Endothelial cell of umbilical vein (primary cell): ENCODE results near the gene CNFN. TPM values are rescaled to one million over a fixed set of nuclear protein-coding genes. Genes with fewer than 3 reads are reported as not detected.

Experiments used
- BruUV-seq: library from RNA; stranded (reverse); fragments of 400-500 nt; replicated peaks from 2 replicates; lab custom pipeline; 2021; lab: Mats Ljungman, UMichigan
- CTCF ChIA-PET: fragments of 300-600, 350-600 bp; sonication (Branson Sonifier 250); formaldehyde crosslinking; loops from one replicate; lab custom pipeline; 2021; ENCODE audit warnings: antibody characterized with exemption, inconsistent platforms; lab: Charles Lee
- POLR2A ChIA-PET: fragments of 300-600, 350-600 bp; sonication (Branson Sonifier 250); formaldehyde crosslinking; loops from one replicate; lab custom pipeline; 2021; ENCODE audit warnings: antibody characterized with exemption, inconsistent platforms; lab: Charles Lee
- DNase-seq: peaks from one replicate; pipeline ENCODE4 v3.0.0-alpha.2; 2011; ENCODE audit warnings: low read depth, low spot score
- FAIRE-seq: peaks from 2 replicates; lab custom pipeline; 2011; peaks lifted over from hg19 to GRCh38; lab: Jason Lieb, UNC
- H2AFZ ChIP-seq: 2 replicates; pipeline ENCODE4 v1.6.0; 2012; ENCODE audit warnings: low read depth, low read length, control low read depth, inconsistent platforms
- H3K27ac ChIP-seq: 2 replicates; pipeline ENCODE4 v1.5.1; 2011; ENCODE audit warnings: low read depth, mild to moderate bottlenecking, control low read depth, low read length, moderate library complexity; ENCODE audit not compliant: insufficient read depth
- H3K27me3 ChIP-seq, 2 experiments: 2 replicates each; pipeline versions ENCODE4 v1.6.0 to v1.6.1; 2011; ENCODE audit warnings: low read length in 2 of 2, mixed read lengths in 1 of 2; ENCODE audit not compliant: control insufficient read depth in 2 of 2, insufficient read depth in 2 of 2
- H3K36me3 ChIP-seq, 2 experiments: 2 replicates in 1 of 2; 3 replicates in 1 of 2; pipeline ENCODE4 v1.5.1; 2011; ENCODE audit warnings: low read length in 2 of 2, mild to moderate bottlenecking in 1 of 2, moderate library complexity in 1 of 2; ENCODE audit not compliant: control insufficient read depth in 2 of 2, insufficient read depth in 2 of 2; ENCODE audit errors: extremely low read depth in 1 of 2
- H3K4me1 ChIP-seq: 3 replicates; pipeline ENCODE4 v1.5.1; 2011; ENCODE audit warnings: mild to moderate bottlenecking, low read length; ENCODE audit not compliant: control insufficient read depth, insufficient read depth; ENCODE audit errors: extremely low read depth
- H3K4me2 ChIP-seq: 2 replicates; pipeline ENCODE4 v1.6.1; 2011; ENCODE audit warnings: low read length, control low read depth, mixed read lengths; ENCODE audit not compliant: insufficient read depth
- H3K4me3 ChIP-seq, 3 experiments: fragments of 200-600 bp in 1 of 3; sonication (generic), shearing (Covaris generic) in 1 of 3; replicated peaks in 1 of 3; 2 replicates each; pipeline ENCODE4 v1.5.1; 2011 to 2016; ENCODE audit warnings: control low read depth in 3 of 3, low read length in 3 of 3, mild to moderate bottlenecking in 2 of 3, inconsistent platforms in 1 of 3, low read depth in 1 of 3, moderate library complexity in 1 of 3; ENCODE audit not compliant: insufficient read depth in 1 of 3
- H3K79me2 ChIP-seq: 2 replicates; pipeline ENCODE4 v1.6.0; 2012; ENCODE audit warnings: low read length, inconsistent platforms; ENCODE audit not compliant: control insufficient read depth, insufficient read depth
- H3K9ac ChIP-seq: replicated peaks from 2 replicates; pipeline ENCODE3; 2011; ENCODE audit warnings: low read length, control low read depth; ENCODE audit not compliant: insufficient read depth; ENCODE audit errors: extremely low read depth
- H3K9me1 ChIP-seq: replicated peaks from 3 replicates; pipeline ENCODE4 v1.6.0; 2011; ENCODE audit warnings: mild to moderate bottlenecking, low read length; ENCODE audit not compliant: control insufficient read depth, insufficient read depth; ENCODE audit errors: extremely low read depth
- H3K9me3 ChIP-seq: replicated peaks from 2 replicates; pipeline ENCODE4 v1.5.1; 2012; ENCODE audit warnings: low read length, inconsistent platforms; ENCODE audit not compliant: control insufficient read depth, insufficient read depth
- H4K20me1 ChIP-seq: replicated peaks from 2 replicates; pipeline ENCODE3; 2011; ENCODE audit warnings: mild to moderate bottlenecking, low read length; ENCODE audit not compliant: control insufficient read depth, insufficient read depth; ENCODE audit errors: extremely low read depth
- CTCF ChIP-seq, 2 donors: IDR thresholded peaks; 1 replicate in 1 of 2; 2 replicates in 1 of 2; pipeline ENCODE4 v1.5.1; 2011; ENCODE audit warnings: low read length in 2 of 2, mild to moderate bottlenecking in 2 of 2, moderate library complexity in 2 of 2, control low read depth in 1 of 2, inconsistent platforms in 1 of 2, low read depth in 1 of 2; ENCODE audit not compliant: insufficient read depth in 1 of 2; ENCODE audit errors: extremely low read depth in 1 of 2
- EZH2 ChIP-seq: IDR thresholded peaks from 2 replicates; pipeline ENCODE4 v1.6.1; 2012; ENCODE audit warnings: borderline replicate concordance, low read depth, mild to moderate bottlenecking, moderate library complexity, low read length, inconsistent platforms; ENCODE audit not compliant: severe bottlenecking
- FOS ChIP-seq: IDR thresholded peaks from 2 replicates; pipeline ENCODE4 v1.6.1; 2011; ENCODE audit warnings: mild to moderate bottlenecking, low read length, moderate library complexity, borderline replicate concordance; ENCODE audit not compliant: insufficient read depth
- GATA2 ChIP-seq: IDR thresholded peaks from 2 replicates; pipeline ENCODE4 v1.7.0; 2011; ENCODE audit warnings: low read depth, mild to moderate bottlenecking, moderate library complexity, mixed read lengths, low read length; ENCODE audit not compliant: insufficient read length, insufficient read depth
- JUN ChIP-seq: IDR thresholded peaks from 2 replicates; pipeline ENCODE4 v1.6.1; 2011; ENCODE audit warnings: borderline replicate concordance, low read depth; ENCODE audit not compliant: insufficient read length, insufficient read depth
- MAX ChIP-seq: IDR thresholded peaks from 2 replicates; pipeline ENCODE4 v1.6.1; 2011; ENCODE audit not compliant: insufficient read depth, insufficient read length
- MYC ChIP-seq: IDR thresholded peaks from one replicate; pipeline ENCODE4 v1.6.1; 2011; ENCODE audit warnings: mild to moderate bottlenecking, low read depth, low read length
- POLR2A ChIP-seq: IDR thresholded peaks from 2 replicates; pipeline ENCODE4 v1.6.1; 2012; ENCODE audit warnings: low read depth, mild to moderate bottlenecking, control low read depth, low read length
- POLR2AphosphoS5 ChIP-seq: IDR thresholded peaks from 2 replicates; pipeline ENCODE4 v1.6.1; 2012; ENCODE audit warnings: low read depth, mild to moderate bottlenecking, control low read depth, low read length, moderate library complexity; ENCODE audit not compliant: insufficient read depth
- dilution Hi-C: fragments of 300-500 bp; cut with MboI; formaldehyde crosslinking; loops from one replicate; pipeline ENCODE4 v1.15.0; 2019; ENCODE audit warnings: low sequenced_read_pairs; ENCODE audit not compliant: extremely low pct_ligation_motif_present
- intact Hi-C: fragments of 100-400 bp; cut with micrococcal nuclease; formaldehyde crosslinking; loops from one replicate; pipeline ENCODE4 v1.10.0; 2022
- polyA plus RNA-seq, 4 experiments: library from polyadenylated mRNA; depleted of rRNA in 3 of 4; stranded (reverse) in 3 of 4; unstranded in 1 of 4; fragments of >200 nt; gene quantifications; 2 replicates each; pipeline versions ENCODE4 v1.2.1 to v1.2.3, GENCODE V29; 2011 to 2012; ENCODE audit warnings: missing spikeins in 1 of 4
- total RNA-seq: library from RNA; stranded (reverse); gene quantifications from 2 replicates; pipeline ENCODE4 v1.2.3, GENCODE V29; 2021

CNFN gene
- total and polyA plus RNA-seq, 2 donors (not counting 3 experiments of a cell fraction or from before 2014, with no cell fraction given) = 0.23 to 0.73 TPM

- no peak for FAIRE-seq
- no peak for DNase-seq
- ChIA-PET POLR2A (no interaction called here), CTCF (interaction anchor here (0.7 kb wide), 1 partner anchor 40 kb away, joined by 4 read pairs; no protein-coding TSS in a partner anchor)
- Histone ChIP-seq H3K4me1 (no peaks in the 10 kb centered on the region), H3K4me2 (no peak overlapping the region), H3K4me3 (no peak overlapping the region), H2AFZ (no peak overlapping the region), H3K36me3 (peaks cover 0 to 24% of the 10 kb centered on the region in 2 experiments), H3K27ac (no peak overlapping the region), H3K9me3 (no peaks in the 10 kb centered on the region), H3K9me1 (no peaks in the 10 kb centered on the region), H3K79me2 (no peaks in the 10 kb centered on the region), H3K27me3 (no peaks in the 10 kb centered on the region), H3K9ac (no peak overlapping the region), H4K20me1 (no peaks in the 10 kb centered on the region)
- intact Hi-C loops (no loop called here), dilution Hi-C loops (no loop called here)
- BruUV-seq = no TSS peak
- TF ChIP-seq POLR2A (no peak), GATA2 (no peak), MYC (no peak)
These were observed 29.1 kb downstream of the CNFN start for GRCh38 chr19:42360787-42361544.

- Histone ChIP-seq H3K9me3 (no peaks in the 10 kb centered on the region), H3K36me3 (peaks cover 0 to 25% of the 10 kb centered on the region in 2 experiments), H2AFZ (no peak overlapping the region), H3K79me2 (no peaks in the 10 kb centered on the region), H3K4me1 (no peaks in the 10 kb centered on the region), H3K9me1 (no peaks in the 10 kb centered on the region), H3K9ac (no peak overlapping the region), H3K27ac (no peak overlapping the region), H3K4me2 (no peak overlapping the region), H3K27me3 (no peaks in the 10 kb centered on the region), H4K20me1 (no peaks in the 10 kb centered on the region), H3K4me3 (no peak overlapping the region)
- FAIRE-seq = no peak
- CTCF ChIA-PET = interaction anchor here (1.0 kb wide), 1 partner anchor 15 kb away, joined by 3 read pairs; no protein-coding TSS in a partner anchor
- no TSS peak for BruUV-seq
- TF ChIP-seq MAX (no peak), EZH2 (no peak), POLR2A (no peak), FOS (no peak), POLR2AphosphoS5 (no peak), GATA2 (no peak), JUN (no peak), CTCF (IDR thresholded peaks at IDR 0.05; ENCODE audit: extremely low read depth in 1 of 2, insufficient read depth in 1 of 2, low read depth in 1 of 2, low read length in 2 of 2) (no peak), MYC (no peak)
- dilution Hi-C loops = no loop called here
- POLR2A ChIA-PET = no interaction called here
- no peak for DNase-seq
- intact Hi-C loops = no loop called here
These were observed 32.8 kb downstream of the CNFN start for GRCh38 chr19:42357290-42357689.
